Measurements from ENCODE around the gene ZNF497. TPM values are rescaled to one million over a fixed set of nuclear protein-coding genes. Genes with fewer than 3 reads are reported as not detected.
"Not testable (repeated sequence)": the region's sequence is repeated elsewhere in the genome, so short reads cannot be mapped to it uniquely, and the experiment has no call there.

Gene ZNF497
- total RNA-seq, 4 donors from 2014 or later = 7.1 to 16.2 (median 8.1) TPM

- Histone ChIP-seq H3K4me3 (replicated peaks in 1 of 3) (peak within 1 kb of the TSS; percentile 47 to 74 (median 70)), H3K27me3 (no peaks in the 10 kb centered on the region), H3K36me3 (no peaks in the 10 kb centered on the region), H3K4me1 (peaks cover 20 to 30% of the 10 kb centered on the region in 2 donors), H3K27ac (peak within 1 kb of the TSS; percentile 88 to 96 (median 92)), H3K9me3 (no peaks in the 10 kb centered on the region)
- TF ChIP-seq POLR2A (IDR thresholded peaks at IDR 0.05) = peak; percentile 80 to 90
- TF ChIP-seq, protein P1, sequence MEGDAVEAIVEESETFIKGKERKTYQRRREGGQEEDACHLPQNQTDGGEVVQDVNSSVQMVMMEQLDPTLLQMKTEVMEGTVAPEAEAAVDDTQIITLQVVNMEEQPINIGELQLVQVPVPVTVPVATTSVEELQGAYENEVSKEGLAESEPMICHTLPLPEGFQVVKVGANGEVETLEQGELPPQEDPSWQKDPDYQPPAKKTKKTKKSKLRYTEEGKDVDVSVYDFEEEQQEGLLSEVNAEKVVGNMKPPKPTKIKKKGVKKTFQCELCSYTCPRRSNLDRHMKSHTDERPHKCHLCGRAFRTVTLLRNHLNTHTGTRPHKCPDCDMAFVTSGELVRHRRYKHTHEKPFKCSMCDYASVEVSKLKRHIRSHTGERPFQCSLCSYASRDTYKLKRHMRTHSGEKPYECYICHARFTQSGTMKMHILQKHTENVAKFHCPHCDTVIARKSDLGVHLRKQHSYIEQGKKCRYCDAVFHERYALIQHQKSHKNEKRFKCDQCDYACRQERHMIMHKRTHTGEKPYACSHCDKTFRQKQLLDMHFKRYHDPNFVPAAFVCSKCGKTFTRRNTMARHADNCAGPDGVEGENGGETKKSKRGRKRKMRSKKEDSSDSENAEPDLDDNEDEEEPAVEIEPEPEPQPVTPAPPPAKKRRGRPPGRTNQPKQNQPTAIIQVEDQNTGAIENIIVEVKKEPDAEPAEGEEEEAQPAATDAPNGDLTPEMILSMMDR (IDR thresholded peaks at IDR 0.05) = peak in 2 of 6 experiments; percentile 36 to 41
- intact Hi-C loops (cut with DNase I) = loop anchor here (10.0 kb wide), 1 partner anchor 56 kb away; the partner anchor contains the start of gene ZSCAN22
- WGBS, 2 donors = 0% methylated on average over 16 to 32 of the region's 83 CpGs
- peak; percentile 99 for DNase-seq
Measured at GRCh38 chr19:58380662-58381459, 18.3 kb upstream of the ZNF497 start, which contains the start of gene ZNF837. ZNF837 (minus strand) TSS chr19:58381030; CDS start chr19:58369332, 11,698 bp downstream.

GRCh38 chr19:58380037-58380661 lies 17.6 kb upstream of the ZNF497 start:
- intact Hi-C loops (cut with DNase I) = loop anchor here (10.0 kb wide), 1 partner anchor 55 kb away; the partner anchor contains the start of gene ZSCAN22
- DNase-seq = no peak
- H3K27me3 ChIP-seq = no peaks in the 10 kb centered on the region

GRCh38 chr19:58379246-58379645 lies 16.7 kb upstream of the ZNF497 start:
- Histone ChIP-seq H3K9me3 (no peaks in the 10 kb centered on the region), H3K4me1 (peaks cover 14 to 24% of the 10 kb centered on the region in 2 donors), H3K27me3 (no peaks in the 10 kb centered on the region), H3K36me3 (no peaks in the 10 kb centered on the region), H3K4me3 (replicated peaks in 1 of 3) (no peak overlapping the region), H3K27ac (no peak overlapping the region)
- TF ChIP-seq, protein P1 (IDR thresholded peaks at IDR 0.05) = no peak
- TF ChIP-seq POLR2A (IDR thresholded peaks at IDR 0.05) = no peak
- DNase-seq = no peak
- 85% methylated on average over 4 of the region's 6 CpGs; no CpG with 5 or more reads in 1 of the 2 donors for WGBS, 2 donors
- intact Hi-C loops (cut with DNase I) = no loop called here

More at GRCh38 chr19:58380037-58380661, 17.6 kb upstream of the ZNF497 start:
- Histone ChIP-seq H3K4me1 (peaks cover 14 to 24% of the 10 kb centered on the region in 2 donors), H3K27ac (peak overlapping the region; percentile 88 to 96 (median 92)), H3K9me3 (no peaks in the 10 kb centered on the region), H3K4me3 (replicated peaks in 1 of 3) (peak overlapping the region; percentile 26 to 74 (median 70)), H3K36me3 (no peaks in the 10 kb centered on the region)
- WGBS, 2 donors = 5% methylated on average over 23 to 24 of the region's 24 CpGs
- no peak for TF ChIP-seq POLR2A (IDR thresholded peaks at IDR 0.05)
- TF ChIP-seq, protein P1 (IDR thresholded peaks at IDR 0.05) = no peak

DNA sequence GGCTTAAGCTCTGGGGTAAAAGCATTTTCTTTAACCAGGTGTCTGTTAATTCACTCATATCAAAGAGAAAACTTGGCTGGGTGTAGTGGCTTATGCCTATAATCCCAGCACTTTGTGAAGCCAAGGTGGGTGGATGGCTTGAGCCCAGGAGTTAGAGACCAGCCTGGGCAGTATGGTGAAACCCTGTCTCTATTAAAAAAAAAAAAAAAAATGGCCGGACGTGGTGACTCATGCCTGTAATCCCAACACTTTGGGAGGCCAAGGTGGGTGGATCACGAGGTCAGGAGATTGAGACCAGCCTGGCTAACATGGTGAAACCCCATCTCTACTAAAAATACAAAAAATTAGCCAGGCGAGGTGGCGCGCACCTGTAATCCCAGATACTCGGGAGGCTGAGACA lies 14.2 kb upstream of the ZNF497 start:
- intact Hi-C loops (cut with DNase I); H3K36me3 ChIP-seq; H3K27ac ChIP-seq; H3K4me3 ChIP-seq (replicated peaks in 1 of 3); DNase-seq; H3K9me3 ChIP-seq; H3K27me3 ChIP-seq: not testable (repeated sequence)
- H3K4me1 ChIP-seq = peaks cover 11 to 27% of the 10 kb centered on the region in 2 donors
- WGBS, 2 donors = 85 to 95% methylated on average over 7 of the region's 7 CpGs

- Histone ChIP-seq H3K36me3 (no peaks in the 10 kb centered on the region), H3K4me3 (replicated peaks in 1 of 3) (no peak overlapping the region), H3K4me1 (peaks cover 0 to 10% of the 10 kb centered on the region in 2 donors), H3K9me3 (no peaks in the 10 kb centered on the region), H3K27me3 (no peaks in the 10 kb centered on the region), H3K27ac (no peak overlapping the region)
- TF ChIP-seq, protein P1 (IDR thresholded peaks at IDR 0.05) = no peak
- no peak for TF ChIP-seq POLR2A (IDR thresholded peaks at IDR 0.05)
- WGBS, 2 donors = 92 to 95% methylated on average over 4 of the region's 4 CpGs
- no peak for DNase-seq
- intact Hi-C loops (cut with DNase I) = no loop called here
Measured at GRCh38 chr19:58374200-58374599, 11.6 kb upstream of the ZNF497 start.

Measured in thyroid gland (tissue), 4 donors.